Globus pallidus (tissue), 1 donor: ENCODE data around the gene CNDP2.
"Not testable (repeated sequence)": the region's sequence is repeated elsewhere in the genome, so short reads cannot be mapped to it uniquely, and the experiment has no call there.

Source experiments
- DNase-seq: peaks from one replicate; pipeline ENCODE4 v3.0.0-alpha.2; 2015; ENCODE audit warnings: low spot score

CNDP2 gene

DNA sequence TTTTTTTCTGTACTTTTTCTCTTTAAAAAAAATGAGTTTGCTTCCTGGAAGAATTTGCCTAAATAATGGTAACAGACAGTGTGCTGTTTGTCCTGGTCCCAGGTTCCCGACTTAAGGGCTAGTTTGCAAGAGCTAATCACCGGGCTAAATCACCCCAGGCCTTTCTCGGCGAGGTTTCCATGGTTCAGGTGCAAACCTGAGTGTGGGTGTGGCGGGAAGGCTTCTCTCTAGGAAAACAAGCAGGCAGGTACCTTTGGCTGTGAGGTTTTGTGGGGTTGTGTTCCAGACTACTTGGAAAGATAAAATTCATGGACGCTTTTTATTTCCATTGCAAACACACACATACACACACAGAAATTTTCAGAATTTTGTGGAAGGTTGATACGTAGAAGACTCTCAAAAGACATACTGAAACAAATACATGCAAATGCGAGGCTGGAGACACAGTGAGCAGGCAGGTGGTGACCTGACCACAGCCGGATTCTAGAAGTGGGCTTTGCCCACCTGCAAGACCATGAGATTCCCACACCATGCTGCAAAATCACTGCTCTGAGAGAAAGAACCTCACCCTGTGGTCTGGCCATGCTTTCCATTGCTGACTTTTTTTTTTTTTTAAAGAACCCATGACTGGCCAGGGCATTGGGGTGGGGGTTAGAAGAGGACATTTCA lies 39.0 kb downstream of the CNDP2 start:
- DNase-seq = no peak

DNA sequence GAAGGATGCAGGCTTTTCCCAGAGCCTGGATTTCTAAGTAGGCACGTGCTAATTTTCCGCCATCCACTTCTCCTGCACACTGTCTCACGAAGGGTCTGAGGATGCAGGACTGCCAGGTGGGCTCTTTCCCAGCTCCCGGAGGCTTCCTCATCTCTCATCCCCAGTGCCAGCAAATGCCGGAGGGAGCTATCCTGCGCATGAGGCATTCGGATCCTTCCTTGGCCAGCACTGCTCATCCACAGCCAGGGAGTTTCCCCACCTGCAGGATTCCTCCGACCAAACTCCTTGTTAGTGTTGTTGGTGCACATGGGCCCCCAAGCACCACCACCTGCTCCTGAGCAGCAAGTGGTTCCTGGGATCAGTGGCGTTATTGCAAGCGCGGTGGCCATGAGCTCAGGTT lies 43.1 kb downstream of the CNDP2 start:
- DNase-seq = no peak

DNA sequence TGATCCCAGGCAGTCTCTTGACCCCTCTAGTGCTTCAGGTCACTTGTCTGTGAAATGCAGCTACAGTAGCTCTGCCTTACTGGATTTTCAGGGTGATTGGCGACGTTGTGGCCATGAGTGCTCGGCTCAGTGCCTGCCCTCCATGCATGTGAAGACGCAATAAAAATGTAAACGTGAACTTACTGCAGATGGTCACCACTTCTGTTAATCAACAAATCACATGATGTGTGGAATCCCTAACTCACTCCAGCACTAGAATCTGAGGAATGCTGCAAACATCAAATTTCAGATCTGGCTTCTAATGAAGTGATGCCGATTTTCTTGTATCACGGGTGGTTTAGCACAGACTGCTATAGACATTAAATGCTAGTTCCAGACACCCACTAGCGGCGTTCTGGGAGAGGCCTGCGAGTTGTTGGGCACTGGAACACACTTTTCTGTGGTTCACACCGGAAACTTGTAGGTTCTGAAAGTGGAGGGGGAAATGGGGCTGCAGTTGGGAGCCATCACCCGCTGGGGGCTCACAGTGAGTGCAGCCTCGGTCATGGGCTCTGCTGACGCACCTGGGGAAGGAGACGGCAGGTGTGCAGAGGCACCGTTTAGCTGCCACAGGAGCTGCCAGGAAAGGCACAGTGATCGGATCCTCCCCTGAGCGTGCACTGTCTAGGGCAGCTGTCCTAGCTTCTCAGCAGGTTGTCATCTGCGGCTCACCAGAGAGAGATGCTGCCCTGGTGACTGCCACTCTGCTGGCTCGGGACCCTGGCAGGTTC lies 44.7 kb downstream of the CNDP2 start:
- DNase-seq = peak; percentile 50

DNA sequence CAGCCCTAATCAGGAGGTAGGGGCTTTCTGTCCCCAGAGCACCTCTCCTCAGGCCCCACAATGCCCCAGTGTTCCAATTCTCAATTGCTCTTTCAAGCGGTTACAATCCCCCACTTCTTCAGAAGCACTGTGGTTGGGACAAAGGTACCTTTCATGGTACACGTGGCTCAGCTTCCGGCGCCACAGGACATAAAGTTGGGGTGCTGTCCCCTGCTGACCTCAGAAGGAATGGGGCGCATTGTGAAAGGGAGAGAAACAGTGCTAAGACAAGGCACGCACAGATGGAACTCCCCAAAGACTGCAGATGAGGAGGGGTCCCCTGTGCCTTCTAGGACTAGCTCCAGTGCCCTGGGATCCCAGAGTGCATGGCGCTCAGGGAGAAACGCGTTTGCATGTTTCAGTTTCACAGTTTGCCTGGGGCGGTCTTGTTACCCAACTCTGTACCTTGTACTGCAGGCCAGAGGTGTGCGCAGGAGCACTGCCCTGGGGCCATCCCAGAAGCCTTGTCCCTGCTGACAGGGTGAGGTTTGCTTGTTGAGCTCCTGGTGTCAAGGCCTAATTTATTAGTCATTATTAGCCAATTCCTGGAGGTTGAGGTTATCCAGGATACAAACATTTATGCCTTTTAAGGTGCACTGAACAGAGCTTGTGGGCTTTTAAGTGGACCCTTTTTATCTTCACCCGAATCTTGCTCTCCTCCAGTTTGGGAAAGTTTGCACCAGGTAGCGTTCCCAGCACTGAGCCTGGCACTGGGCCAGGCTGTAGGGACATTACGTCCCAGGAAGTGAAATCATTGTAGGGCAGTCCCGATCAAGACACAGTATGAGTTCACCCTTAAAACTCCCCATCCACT lies 45.8 kb downstream of the CNDP2 start:
- peak; percentile 93 for DNase-seq

DNA sequence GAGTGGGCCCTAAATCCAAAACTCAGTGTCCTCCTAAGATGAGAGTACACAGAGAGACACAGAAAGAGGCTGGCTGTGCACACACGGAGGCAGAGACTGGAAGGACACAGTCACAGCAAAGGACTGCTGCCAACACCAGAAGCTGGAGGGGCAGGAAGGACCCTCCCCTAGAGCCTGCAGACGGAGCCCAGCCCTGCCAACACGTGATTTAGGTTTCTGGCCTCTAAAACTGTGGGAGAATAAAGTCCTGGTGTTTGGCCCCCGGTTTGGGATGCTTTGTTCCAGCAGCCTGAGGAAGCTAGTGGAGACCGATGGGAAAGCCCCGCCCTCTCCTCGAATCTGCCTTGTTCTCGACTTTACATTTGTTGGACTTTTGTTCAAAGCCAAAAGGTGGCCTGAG lies 48.7 kb downstream of the CNDP2 start:
- no peak for DNase-seq

DNA sequence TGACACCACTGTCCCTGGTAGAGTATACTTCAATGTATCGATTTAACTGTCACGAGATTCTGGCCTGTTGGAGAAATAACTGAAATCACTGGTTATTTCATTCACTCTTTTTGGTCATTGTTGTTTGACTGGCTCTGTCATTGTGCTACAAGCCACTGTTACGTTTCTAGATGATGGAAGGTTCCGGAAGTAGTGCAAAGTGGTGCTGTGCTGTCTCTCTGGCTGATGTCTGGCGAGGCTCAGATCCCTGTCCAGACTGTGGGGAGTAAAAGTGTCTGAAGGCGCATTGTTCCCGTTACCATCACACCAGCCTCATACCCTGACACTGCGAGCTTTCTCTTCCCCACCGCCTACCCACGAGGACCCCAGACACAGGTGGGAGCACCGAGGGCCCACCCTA lies 49.8 kb downstream of the CNDP2 start:
- DNase-seq = no peak

DNA sequence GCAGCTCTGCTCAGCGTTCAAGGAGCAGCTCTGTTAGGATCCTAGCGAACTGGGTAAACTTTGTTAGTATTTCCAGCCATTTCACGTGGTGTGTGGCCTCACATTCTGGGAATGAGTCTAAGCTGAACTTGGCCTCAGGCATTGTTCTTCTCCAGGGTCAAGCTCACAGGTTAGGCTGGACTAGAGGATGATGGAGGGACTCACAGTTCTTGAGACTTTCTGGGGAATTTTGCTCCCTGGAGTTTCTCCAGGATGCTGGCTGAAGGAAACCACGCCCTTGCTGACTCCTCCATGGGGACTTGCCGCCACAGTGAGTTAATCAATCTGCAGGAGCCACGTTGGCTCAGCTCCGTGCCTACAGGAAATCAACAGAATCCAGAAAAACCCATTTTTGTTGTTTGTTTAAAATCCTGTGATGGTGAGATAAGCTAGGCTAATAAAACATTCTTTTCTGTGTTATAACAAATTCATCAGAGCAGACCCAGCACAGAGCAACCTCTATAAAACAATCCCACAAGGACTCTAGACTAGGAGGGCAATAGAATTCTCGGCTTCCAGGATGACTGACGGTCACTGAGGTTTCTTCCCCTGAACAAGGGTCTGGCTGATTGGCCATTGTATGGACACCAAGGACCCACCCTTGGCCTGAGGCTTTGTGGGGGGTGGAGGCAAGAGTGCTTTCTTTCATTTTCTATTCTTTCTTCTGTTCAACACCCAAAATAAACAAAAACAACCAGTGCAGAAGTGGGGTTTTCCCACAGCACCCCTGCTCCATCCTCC lies 50.8 kb downstream of the CNDP2 start:
- no peak for DNase-seq

DNA sequence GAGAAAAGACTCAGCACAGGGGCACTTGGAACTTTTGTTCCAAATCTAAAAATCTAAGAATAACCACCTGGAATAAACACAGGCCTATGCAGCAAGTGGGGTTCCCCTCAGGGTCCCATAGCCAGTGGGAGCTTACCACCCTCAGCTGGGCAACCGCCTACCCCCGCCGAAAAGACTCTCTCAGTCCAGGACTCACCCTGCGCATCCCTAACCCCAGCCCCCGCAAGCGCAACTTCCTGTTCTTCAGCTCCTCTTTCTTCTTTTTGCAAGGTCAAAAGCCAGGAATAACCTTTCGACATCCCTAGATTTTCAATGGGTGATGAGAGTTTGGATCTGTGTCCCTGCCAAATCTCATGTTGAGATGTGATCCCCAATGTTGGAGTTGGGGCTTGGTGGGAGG lies 51.7 kb downstream of the CNDP2 start:
- no peak for DNase-seq

DNA sequence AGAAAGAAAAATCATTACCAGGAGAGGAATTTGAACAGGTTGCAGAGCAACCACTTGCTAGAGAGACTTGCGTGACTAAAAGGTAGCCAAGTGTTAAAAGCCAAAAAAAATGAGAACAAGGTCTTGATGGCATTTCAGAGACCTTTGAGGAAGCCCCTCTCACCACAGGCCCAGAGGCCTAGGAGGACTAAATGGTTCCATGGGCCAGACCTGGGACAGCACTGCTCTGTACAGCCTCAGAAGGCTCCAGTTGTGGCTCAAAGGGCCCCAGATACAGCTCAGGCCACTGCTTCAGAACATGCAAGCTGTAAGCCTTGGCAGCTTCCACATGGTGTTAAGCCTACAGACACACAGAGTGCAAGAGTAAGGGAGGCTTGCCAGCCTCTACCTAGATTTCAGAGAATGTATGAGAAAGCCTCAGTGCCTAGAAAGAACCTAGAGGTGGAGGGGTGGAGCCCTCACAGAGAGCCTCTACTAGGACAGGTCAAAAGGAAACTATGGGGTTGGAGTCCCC lies 53.5 kb downstream of the CNDP2 start:
- no peak for DNase-seq

DNA sequence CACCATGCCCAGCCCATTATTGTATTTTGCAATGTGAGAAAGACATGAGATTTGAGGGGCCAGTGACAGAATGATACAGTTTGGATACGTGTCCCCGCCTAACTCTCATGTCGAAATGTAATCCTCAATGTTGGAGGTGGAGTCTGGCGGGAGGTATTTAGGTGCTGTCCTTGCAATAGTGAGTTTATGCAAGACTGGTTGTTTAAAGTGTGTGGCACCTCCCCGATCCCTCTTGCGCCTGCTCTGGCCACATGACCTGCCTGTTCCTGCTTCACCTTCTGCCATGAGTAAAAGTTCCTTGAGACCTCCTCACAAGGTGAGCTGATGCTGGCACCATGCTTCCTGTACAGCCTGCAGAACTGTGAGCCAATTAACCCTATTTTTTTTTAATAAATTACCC lies 54.7 kb downstream of the CNDP2 start:
- no peak for DNase-seq

DNA sequence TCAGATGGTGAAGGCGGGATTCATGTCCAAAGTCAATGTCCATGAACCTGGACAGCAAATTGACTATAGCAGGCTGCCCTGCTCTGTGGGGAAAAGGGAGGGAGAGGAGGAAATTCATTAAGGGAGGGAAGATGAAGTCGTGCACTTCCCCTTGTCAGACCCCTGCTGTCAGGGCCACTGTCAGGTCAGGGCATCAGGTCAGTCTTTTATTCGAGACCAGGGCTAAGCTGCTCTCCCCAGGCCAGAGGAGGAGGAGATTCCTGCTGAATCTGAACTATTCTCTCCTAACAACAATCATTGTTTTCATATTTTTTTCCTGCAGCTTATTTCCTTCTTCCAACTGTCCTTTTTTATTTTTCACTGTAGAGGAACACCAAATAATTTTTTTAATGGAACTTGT lies 55.3 kb downstream of the CNDP2 start:
- no peak for DNase-seq

DNA sequence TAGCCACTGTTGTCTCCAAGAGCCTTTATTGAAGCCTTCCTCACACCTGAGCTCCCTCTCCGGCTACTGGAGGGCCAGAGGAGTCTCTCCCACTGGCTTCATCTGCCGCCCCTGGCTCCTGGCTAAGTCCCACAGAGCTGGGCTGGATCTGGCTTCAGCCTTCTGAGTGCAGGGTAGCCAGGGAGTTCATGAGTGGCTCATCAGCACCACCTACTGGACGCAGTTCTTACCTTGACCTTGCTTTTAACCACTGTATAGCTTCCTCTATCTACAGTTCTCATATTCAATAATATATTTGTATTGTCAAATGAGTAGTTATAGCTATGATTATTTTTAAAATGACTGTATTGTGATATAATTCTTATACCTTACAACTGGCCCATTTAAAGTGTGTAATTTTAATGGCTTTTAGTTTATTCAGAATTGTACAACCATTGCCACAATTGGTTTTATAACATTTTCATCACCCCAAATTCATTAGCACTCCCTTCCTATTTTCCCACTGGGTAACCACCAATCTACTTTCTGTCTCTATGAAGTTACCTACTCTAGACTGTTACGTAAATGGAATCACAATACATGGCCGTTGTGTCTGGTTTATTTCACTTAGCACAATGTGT lies 55.9 kb downstream of the CNDP2 start:
- DNase-seq = peak; percentile 92

DNA sequence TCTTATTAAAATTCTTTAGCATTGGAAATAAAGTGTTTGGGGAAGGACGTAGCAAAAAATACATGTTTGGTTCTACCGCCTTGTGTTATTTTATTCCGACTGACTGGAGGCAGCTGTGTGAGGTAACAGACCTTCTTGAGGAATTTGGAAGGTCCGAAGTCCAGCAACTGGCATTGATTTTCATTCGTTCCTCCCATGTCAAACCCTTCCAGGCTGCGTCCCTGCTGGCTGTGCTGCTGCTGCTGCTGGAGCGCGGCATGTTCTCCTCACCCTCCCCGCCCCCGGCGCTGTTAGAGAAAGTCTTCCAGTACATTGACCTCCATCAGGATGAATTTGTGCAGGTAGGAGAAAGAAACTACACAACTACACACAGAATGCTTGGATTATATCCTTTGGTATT lies 60.0 kb downstream of the CNDP2 start:
- DNase-seq = no peak

DNA sequence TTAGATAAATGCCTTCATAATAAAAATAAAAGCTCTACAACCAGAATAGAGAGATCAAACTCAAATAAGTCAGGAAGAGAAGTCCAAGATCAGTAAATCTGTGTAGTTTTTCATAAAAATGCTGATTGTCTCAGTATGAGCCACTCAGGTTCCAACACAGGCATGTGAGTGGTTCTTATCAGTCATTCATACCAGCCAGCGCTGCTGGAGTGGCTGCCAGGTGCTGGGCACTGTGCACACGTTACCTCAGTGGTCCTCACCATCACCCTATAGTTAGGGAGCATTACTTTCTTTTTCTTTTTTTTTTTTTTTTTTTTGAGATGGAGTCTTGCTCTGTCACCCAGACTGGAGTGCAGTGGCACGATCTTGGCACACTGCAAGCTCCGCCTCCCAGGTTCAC lies 61.9 kb downstream of the CNDP2 start:
- DNase-seq = no peak

DNA sequence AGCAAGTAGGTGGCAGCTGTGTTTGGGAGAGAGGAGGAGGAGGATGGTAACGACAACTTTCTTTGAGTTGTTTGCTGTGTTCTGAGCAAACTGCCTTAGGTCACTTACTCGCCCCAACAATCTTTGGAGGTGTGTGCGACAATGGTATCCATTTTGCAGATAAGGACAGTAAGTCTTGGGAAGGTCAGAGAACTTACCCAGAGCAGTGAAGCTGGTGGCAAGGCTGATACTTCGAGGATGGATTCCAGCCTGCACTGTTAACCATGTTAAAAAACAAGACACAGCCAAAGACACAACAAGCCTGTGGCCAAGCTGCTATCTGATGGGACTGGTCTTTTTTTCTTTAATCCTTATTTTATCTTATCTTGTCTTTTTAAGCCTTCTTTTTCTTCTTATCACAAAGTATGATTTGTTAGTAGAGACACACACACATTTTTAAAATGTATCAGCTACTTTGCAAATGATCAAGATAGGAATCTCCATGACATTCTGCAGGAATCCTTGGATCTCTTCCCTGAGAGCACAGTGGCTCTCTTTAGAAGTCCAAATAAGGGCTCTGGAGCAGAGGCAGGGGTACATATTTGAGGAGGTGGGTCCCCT lies 66.1 kb downstream of the CNDP2 start:
- no peak for DNase-seq

DNA sequence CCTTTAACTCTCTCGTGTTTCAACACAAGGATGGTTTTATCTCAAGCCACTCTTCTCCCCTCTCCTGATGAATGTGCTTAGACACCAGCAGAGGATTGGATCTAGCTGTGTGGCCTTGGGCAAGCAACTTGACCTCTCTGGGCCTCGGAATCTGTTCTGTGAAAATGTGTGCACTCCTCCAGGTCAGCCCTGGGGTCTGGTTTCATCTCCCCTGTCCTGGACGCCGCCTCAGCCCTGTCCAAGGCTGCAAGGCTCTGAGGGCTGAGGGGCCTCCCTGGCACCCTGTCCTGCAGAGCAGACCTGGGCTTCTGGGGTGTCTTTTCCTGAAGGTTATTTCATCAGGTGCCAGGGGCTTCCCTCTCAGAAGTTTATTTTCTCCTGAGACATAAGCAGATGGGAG lies 66.6 kb downstream of the CNDP2 start:
- DNase-seq = no peak

DNA sequence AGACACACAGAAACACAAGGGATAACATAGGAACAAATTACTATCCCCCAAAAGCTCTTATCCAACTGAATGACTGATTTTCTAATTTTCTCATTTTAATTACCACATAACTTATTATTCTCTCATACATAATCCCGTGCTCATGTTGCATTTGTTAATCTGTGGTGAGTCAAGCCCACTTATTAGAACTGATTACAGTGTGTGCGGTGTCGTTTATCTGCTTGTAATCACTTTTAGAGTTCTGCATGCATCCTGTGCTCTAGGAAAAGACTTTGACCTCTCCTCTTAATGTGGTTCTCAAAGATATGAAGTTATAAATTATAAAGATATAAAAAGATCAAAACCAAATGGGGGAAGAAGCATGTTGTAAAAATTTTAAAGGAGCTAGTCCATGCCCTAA lies 67.8 kb downstream of the CNDP2 start:
- DNase-seq = no peak

DNA sequence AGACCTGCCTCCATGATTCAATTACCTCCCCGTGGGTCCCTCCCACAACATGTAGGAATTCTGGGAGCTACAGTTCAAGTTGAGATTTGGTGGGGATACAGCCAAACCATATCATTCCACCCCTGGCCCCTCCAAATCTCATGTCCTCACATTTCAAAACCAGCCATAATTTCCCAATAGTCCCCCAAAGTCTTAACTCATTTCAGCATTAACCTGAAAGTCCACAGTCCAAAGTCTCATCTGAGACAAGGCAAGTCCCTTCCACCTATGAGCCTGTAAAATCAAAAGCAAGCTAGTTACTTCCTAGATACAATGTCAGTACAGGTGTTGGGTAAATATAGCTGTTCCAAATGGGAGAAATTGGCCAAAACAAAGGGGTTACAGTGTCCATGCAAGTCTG lies 69.0 kb downstream of the CNDP2 start:
- not testable (repeated sequence) for DNase-seq

DNA sequence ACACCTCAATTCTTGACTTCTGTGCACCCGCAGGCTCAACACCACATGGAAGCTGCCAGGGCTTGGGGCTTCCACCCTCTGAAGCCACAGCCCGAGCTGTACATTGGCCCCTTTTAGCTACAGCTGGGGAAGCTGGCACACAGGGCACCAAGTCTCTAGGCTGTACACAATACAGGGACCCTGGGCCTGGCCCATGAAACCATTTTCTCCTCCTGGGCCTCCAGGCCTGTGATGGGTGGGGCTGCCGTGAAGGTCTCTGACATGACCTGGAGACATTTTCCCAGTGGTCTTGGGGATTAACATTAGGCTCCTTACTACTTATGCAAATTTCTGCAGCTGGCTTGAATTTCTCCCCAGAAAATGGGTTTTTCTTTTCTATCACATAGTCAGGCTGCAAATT lies 69.8 kb downstream of the CNDP2 start:
- not testable (repeated sequence) for DNase-seq

DNA sequence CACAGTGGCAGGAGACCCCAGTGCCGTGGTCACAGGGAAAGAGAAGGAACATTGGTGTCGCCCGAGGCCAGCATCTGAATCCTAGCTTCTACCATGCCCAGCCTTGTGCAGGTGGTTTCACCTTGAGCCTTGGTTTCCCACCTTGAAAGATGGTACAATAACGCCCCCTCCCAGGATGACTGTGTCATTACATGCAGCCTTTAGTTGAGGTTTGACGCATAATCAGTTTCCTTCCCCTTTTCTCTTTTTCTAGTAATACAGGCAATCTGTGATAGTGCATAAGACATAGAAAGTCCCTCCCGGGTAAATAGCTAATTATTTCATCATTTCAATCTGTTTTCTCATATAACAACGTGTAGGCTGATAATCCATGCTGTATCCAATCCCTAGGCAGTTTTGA lies 71.7 kb downstream of the CNDP2 start:
- DNase-seq = no peak

DNA sequence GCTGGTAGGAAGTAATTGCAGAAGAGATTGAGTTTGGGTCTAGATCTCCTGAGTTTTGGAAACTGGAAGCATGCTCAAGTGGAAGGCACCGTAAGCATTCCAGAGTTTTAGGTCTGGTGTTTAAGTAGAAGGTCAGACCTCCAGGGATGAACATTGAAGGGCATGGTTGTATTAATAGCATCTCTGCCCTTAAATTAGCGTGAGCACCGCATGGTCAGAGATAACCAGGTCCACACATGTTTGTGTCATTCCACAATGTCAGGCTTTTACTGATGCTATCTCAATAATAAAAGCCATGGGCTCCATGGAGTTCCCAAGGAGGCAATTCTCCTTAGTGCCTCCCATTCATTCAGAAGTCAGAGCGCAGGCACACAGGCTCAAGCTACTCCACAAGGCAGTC lies 73.2 kb downstream of the CNDP2 start:
- DNase-seq = no peak
